MCF 10A (cell line): Measurements from ENCODE around the gene FCRL4. TPM values are rescaled to one million over a fixed set of nuclear protein-coding genes. Genes with fewer than 3 reads are reported as not detected.

Experiments
- BruUV-seq: library from RNA; stranded (reverse); fragments of 400-500 nt; replicated peaks from 2 replicates; lab custom pipeline; 2021; lab: Mats Ljungman, UMichigan
- CTCF ChIA-PET: fragments of 300-600 bp; sonication (Branson Sonifier 250); formaldehyde crosslinking; extraction: SDS; loops from one replicate; lab custom pipeline; 2021; ENCODE audit warnings: antibody characterized with exemption, inconsistent platforms; lab: Yijun Ruan, JAX
- POLR2A ChIA-PET: fragments of 300-600, 350-650 bp; sonication (Branson Sonifier 250); formaldehyde crosslinking; extraction: SDS; loops from one replicate; lab custom pipeline; 2020; ENCODE audit warnings: antibody characterized with exemption, inconsistent platforms; lab: Yijun Ruan, JAX
- DNase-seq: peaks from one replicate; pipeline ENCODE4 v3.0.0-alpha.2; 2018; ENCODE audit not compliant: unreplicated experiment
- H3K27ac Mint-ChIP-seq: one replicate; pipeline ENCODE4 v1.8.0; 2022; ENCODE audit warnings: mild to moderate bottlenecking, low read depth, mixed read lengths; ENCODE audit not compliant: unreplicated experiment
- H3K27me3 Mint-ChIP-seq: one replicate; pipeline ENCODE4 v1.8.0; 2022; ENCODE audit warnings: mixed read lengths; ENCODE audit not compliant: insufficient read depth, unreplicated experiment
- H3K36me3 Mint-ChIP-seq: one replicate; pipeline ENCODE4 v1.8.0; 2022; ENCODE audit warnings: mild to moderate bottlenecking, moderate library complexity, mixed read lengths; ENCODE audit not compliant: insufficient read depth, unreplicated experiment
- H3K4me1 Mint-ChIP-seq: one replicate; pipeline ENCODE4 v1.8.0; 2022; ENCODE audit warnings: mixed read lengths; ENCODE audit not compliant: insufficient read depth, unreplicated experiment
- H3K4me3 Mint-ChIP-seq: one replicate; pipeline ENCODE4 v1.8.0; 2022; ENCODE audit warnings: mild to moderate bottlenecking, moderate library complexity, mixed read lengths; ENCODE audit not compliant: unreplicated experiment
- H3K9me3 Mint-ChIP-seq: one replicate; pipeline ENCODE4 v1.8.0; 2022; ENCODE audit warnings: mixed read lengths; ENCODE audit not compliant: unreplicated experiment
- intact Hi-C: fragments of 100-400 bp; cut with micrococcal nuclease; formaldehyde crosslinking; loops from 2 replicates; pipeline ENCODE4 v1.14.1; 2022
- total RNA-seq: library from RNA; stranded (reverse); gene quantifications from 2 replicates; pipeline ENCODE4 v1.2.3, GENCODE V29; 2022
- TF ChIP-seq, protein P1 (sequence below): fragments of 200-600 bp; IDR thresholded peaks from one replicate; pipeline ENCODE4 v1.8.0; 2022; ENCODE audit warnings: antibody characterized with exemption, mild to moderate bottlenecking; ENCODE audit not compliant: unreplicated experiment

The FCRL4 gene
- total RNA-seq, 1 experiment from 2014 or later: not detected

- Mint-ChIP-seq H3K4me3 (no peak overlapping the region), H3K27ac (no peak overlapping the region), H3K27me3 (peaks cover 68% of the 10 kb centered on the region), H3K4me1 (no peaks in the 10 kb centered on the region), H3K36me3 (no peaks in the 10 kb centered on the region), H3K9me3 (no peaks in the 10 kb centered on the region)
- POLR2A ChIA-PET: interaction anchor here (0.6 kb wide), 2 partner anchors 336 to 420 kb away, joined by 4 to 5 read pairs; no protein-coding TSS in a partner anchor
- TF ChIP-seq, protein P1, sequence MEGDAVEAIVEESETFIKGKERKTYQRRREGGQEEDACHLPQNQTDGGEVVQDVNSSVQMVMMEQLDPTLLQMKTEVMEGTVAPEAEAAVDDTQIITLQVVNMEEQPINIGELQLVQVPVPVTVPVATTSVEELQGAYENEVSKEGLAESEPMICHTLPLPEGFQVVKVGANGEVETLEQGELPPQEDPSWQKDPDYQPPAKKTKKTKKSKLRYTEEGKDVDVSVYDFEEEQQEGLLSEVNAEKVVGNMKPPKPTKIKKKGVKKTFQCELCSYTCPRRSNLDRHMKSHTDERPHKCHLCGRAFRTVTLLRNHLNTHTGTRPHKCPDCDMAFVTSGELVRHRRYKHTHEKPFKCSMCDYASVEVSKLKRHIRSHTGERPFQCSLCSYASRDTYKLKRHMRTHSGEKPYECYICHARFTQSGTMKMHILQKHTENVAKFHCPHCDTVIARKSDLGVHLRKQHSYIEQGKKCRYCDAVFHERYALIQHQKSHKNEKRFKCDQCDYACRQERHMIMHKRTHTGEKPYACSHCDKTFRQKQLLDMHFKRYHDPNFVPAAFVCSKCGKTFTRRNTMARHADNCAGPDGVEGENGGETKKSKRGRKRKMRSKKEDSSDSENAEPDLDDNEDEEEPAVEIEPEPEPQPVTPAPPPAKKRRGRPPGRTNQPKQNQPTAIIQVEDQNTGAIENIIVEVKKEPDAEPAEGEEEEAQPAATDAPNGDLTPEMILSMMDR: no peak
- DNase-seq: no peak
- intact Hi-C loops: no loop called here
- BruUV-seq: no TSS peak
- CTCF ChIA-PET: interaction anchor here (0.7 to 7.8 kb wide), 4 partner anchors 13 to 550 kb away, joined by 4 to 105 read pairs (median 6); no protein-coding TSS in a partner anchor
Observed at GRCh38 chr1:157566484-157567300, 31.2 kb downstream of the FCRL4 start.

DNA sequence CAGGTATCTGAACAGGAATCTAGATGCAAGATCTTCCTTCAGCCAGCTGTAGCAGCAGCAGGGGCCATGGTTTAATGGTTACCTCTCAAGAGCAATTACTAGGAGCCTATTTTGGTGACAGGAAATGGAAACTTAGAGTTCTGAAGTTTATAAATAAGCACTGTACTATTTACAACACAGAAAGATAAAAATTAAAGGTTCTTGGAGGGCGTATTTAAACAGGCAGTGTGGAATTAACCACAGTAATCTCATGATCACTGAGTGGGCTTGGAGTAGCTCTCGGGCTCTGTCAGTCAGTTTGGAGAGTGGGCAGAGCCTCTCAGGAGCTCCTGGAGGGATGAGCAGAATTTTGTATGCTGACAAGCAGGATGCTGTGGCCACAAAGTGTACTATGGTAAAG is 35.4 kb downstream of the FCRL4 start:
- CTCF ChIA-PET: interaction anchor here (0.6 to 1.3 kb wide), 6 partner anchors 17 to 963 kb away, joined by 3 to 5 read pairs (median 3); no protein-coding TSS in a partner anchor
- intact Hi-C loops: no loop called here
- no peak overlapping the region for H3K4me3 Mint-ChIP-seq

DNA sequence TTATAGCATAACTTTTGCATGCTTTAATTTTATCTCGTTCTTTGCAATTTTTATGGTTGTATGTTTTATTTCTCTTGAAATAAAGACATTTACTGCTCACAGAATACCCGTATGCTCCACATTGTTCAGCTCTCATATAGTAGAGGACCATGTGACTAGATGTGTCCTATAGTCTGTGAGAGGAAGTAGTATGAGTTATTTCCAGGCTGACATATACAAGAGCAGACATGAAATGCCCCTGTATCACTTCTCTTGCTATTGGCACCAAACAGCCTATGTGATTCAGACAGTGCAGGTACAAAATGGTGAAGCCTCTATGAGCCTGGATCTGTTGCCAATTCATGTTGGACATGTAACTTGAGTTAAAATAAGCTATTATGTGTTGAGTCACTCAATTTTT is 39.8 kb downstream of the FCRL4 start:
- ChIA-PET CTCF (interaction anchor here (0.6 kb wide), 1 partner anchor 22 kb away, joined by 3 read pairs; no protein-coding TSS in a partner anchor), POLR2A (no interaction called here)
- intact Hi-C loops: no loop called here
- no peaks in the 10 kb centered on the region for H3K36me3 Mint-ChIP-seq
- no peaks in the 10 kb centered on the region for H3K4me1 Mint-ChIP-seq
- H3K27me3 Mint-ChIP-seq: peaks cover 59% of the 10 kb centered on the region
- DNase-seq: no peak
- no peak overlapping the region for H3K27ac Mint-ChIP-seq
- no peaks in the 10 kb centered on the region for H3K9me3 Mint-ChIP-seq
- TF ChIP-seq, protein P1: no peak
- H3K4me3 Mint-ChIP-seq: no peak overlapping the region
- BruUV-seq: no TSS peak

More for the DNA sequence above, 35.4 kb downstream of the FCRL4 start:
- Mint-ChIP-seq H3K4me1 (no peaks in the 10 kb centered on the region), H3K27ac (no peak overlapping the region), H3K36me3 (no peaks in the 10 kb centered on the region), H3K27me3 (peaks cover 58% of the 10 kb centered on the region), H3K9me3 (no peaks in the 10 kb centered on the region)
- TF ChIP-seq, protein P1: no peak
- POLR2A ChIA-PET: no interaction called here
- DNase-seq: no peak
- no TSS peak for BruUV-seq
